HCT116 (cell line): ENCODE measurements around the gene SUGP1. TPM values are rescaled to one million over a fixed set of nuclear protein-coding genes. Genes with fewer than 3 reads are reported as not detected.

ENCODE experiments used
- ATAC-seq: fragments of 200-7000 bp; cut with Tn5 transposase; 2 replicates; pipeline ENCODE4 v1.9.1; 2020; ENCODE audit warnings: mild to moderate bottlenecking, moderate library complexity
- BruUV-seq: library from RNA; stranded (reverse); fragments of 400-500 nt; replicated peaks from 2 replicates; lab custom pipeline; 2021; lab: Mats Ljungman, UMichigan
- CTCF ChIA-PET: fragments of 300-600 bp; sonication (Branson Sonifier 250); formaldehyde crosslinking; loops from one replicate; lab custom pipeline; 2021; ENCODE audit warnings: antibody characterized with exemption; lab: Charles Lee
- POLR2A ChIA-PET: fragments of 300-600, 350-600 bp; sonication (Branson Sonifier 250); formaldehyde crosslinking; loops from one replicate; lab custom pipeline; 2021; ENCODE audit warnings: antibody characterized with exemption; lab: Charles Lee
- RAD21 ChIA-PET, 2 experiments: fragments of 300-600 bp; sonication (Branson Sonifier 250); formaldehyde crosslinking; loops; one replicate each; lab custom pipeline; 2023; ENCODE audit warnings: low total read pairs in 2 of 2; ENCODE audit not compliant: uncharacterized antibody in 2 of 2, unreplicated experiment in 2 of 2, low non-redundant PET in 1 of 2; lab: Charles Lee
- DNase-seq: peaks from one replicate; pipeline ENCODE4 v3.0.0-alpha.2; 2010; ENCODE audit warnings: low read depth, low spot score
- H2AFZ ChIP-seq: fragments of 200-600 bp; shearing (Covaris generic), sonication (generic); 2 replicates; pipeline ENCODE4 v1.6.1; 2017; ENCODE audit warnings: low read depth, mixed run types, mixed read lengths, antibody characterized with exemption, low read length; ENCODE audit not compliant: poor library complexity, severe bottlenecking
- H3K27ac ChIP-seq: 2 replicates; pipeline ENCODE4 v1.5.1; 2012; ENCODE audit warnings: low read depth, low read length
- H3K27me3 ChIP-seq: fragments of 200-600 bp; sonication (generic); 2 replicates; pipeline ENCODE4 v1.6.1; 2016; ENCODE audit warnings: mixed run types, low read length, mixed read lengths; ENCODE audit not compliant: insufficient read depth
- H3K36me3 ChIP-seq, 2 experiments: fragments of 200-500 bp in 1 of 2; fragments of 200-600 bp in 1 of 2; sonication (Bioruptor generic) in 1 of 2; sonication (generic) in 1 of 2; 2 replicates each; pipeline versions ENCODE4 v1.5.1 to v1.6.1; 2014 to 2016; ENCODE audit warnings: low read length in 2 of 2, inconsistent platforms in 1 of 2, mixed read lengths in 1 of 2, mixed run types in 1 of 2; ENCODE audit not compliant: insufficient read depth in 2 of 2, control insufficient read depth in 1 of 2
- H3K4me1 ChIP-seq, 2 experiments: fragments of 200-600 bp in 1 of 2; sonication (generic) in 1 of 2; 2 replicates each; pipeline versions ENCODE4 v1.5.1 to v1.6.1; 2012 to 2017; ENCODE audit warnings: low read length in 2 of 2, inconsistent platforms in 1 of 2, mild to moderate bottlenecking in 1 of 2, mixed read lengths in 1 of 2, mixed run types in 1 of 2, moderate library complexity in 1 of 2; ENCODE audit not compliant: insufficient read depth in 2 of 2, control insufficient read depth in 1 of 2
- H3K4me2 ChIP-seq: fragments of 200-600 bp; sonication (generic); 2 replicates; pipeline ENCODE4 v1.6.1; 2017; ENCODE audit warnings: mixed run types, low read length, mixed read lengths
- H3K4me3 ChIP-seq, 2 experiments: fragments of 200-600 bp in 1 of 2; sonication (generic) in 1 of 2; replicated peaks in 1 of 2; 2 replicates each; pipeline ENCODE4 v1.5.1; 2011 to 2016; ENCODE audit warnings: low read length in 2 of 2, control low read depth in 1 of 2, low read depth in 1 of 2, mild to moderate bottlenecking in 1 of 2, mixed read lengths in 1 of 2, mixed run types in 1 of 2
- H3K79me2 ChIP-seq: fragments of 200-600 bp; sonication (generic); 2 replicates; pipeline ENCODE4 v1.6.1; 2017; ENCODE audit warnings: mild to moderate bottlenecking, mixed run types, low read length, moderate library complexity, mixed read lengths; ENCODE audit not compliant: insufficient read depth
- H3K9ac ChIP-seq: fragments of 200-600 bp; sonication (generic); 2 replicates; pipeline ENCODE4 v1.6.1; 2016; ENCODE audit warnings: low read length, mixed read lengths
- H3K9me2 ChIP-seq: fragments of 200-600 bp; sonication (generic), shearing (Covaris generic); 2 replicates; pipeline ENCODE4 v1.6.1; 2017; ENCODE audit warnings: mixed run types, mild to moderate bottlenecking, moderate library complexity; ENCODE audit not compliant: insufficient read depth
- H3K9me3 ChIP-seq, 2 experiments: fragments of 200-500 bp in 1 of 2; fragments of 200-600 bp in 1 of 2; sonication (Bioruptor generic) in 1 of 2; sonication (generic) in 1 of 2; 2 replicates each; pipeline ENCODE4 v1.6.1; 2014 to 2017; ENCODE audit warnings: low read length in 2 of 2, mixed read lengths in 2 of 2, inconsistent platforms in 1 of 2, low read depth in 1 of 2, mild to moderate bottlenecking in 1 of 2, mixed run types in 1 of 2, moderate library complexity in 1 of 2; ENCODE audit not compliant: control insufficient read depth in 1 of 2, insufficient read depth in 1 of 2
- H4K20me1 ChIP-seq: fragments of 200-600 bp; sonication (generic), shearing (Covaris generic); 2 replicates; pipeline ENCODE4 v1.6.1; 2017; ENCODE audit warnings: mixed run types, mild to moderate bottlenecking, moderate library complexity; ENCODE audit not compliant: insufficient read depth
- CTCF ChIP-seq, 3 experiments: fragments of 200-600 bp in 1 of 3; sonication (generic) in 1 of 3; IDR thresholded peaks in 2 of 3; conservative IDR thresholded peaks in 1 of 3; 2 replicates each; pipeline ENCODE4 v1.5.1; 2012 to 2017; ENCODE audit warnings: low read depth in 2 of 3, low read length in 2 of 3, antibody characterized with exemption in 1 of 3, borderline replicate concordance in 1 of 3, control low read depth in 1 of 3, mild to moderate bottlenecking in 1 of 3, mixed read lengths in 1 of 3, mixed run types in 1 of 3, moderate library complexity in 1 of 3; ENCODE audit not compliant: insufficient read depth in 1 of 3
- EZH2 ChIP-seq: fragments of 200-600 bp; sonication (generic); IDR thresholded peaks from 2 replicates; pipeline ENCODE4 v1.6.1; 2017; ENCODE audit warnings: antibody characterized with exemption, mixed run types
- RAD21 ChIP-seq: IDR thresholded peaks from 2 replicates; pipeline ENCODE4 v1.6.1; 2012; ENCODE audit warnings: low read depth, mild to moderate bottlenecking
- ZFX ChIP-seq: fragments of 450-650 bp; IDR thresholded peaks from 2 replicates; pipeline ENCODE4 v1.6.1; 2017
- intact Hi-C: fragments of 100-400 bp; cut with micrococcal nuclease; formaldehyde crosslinking; loops from 2 replicates; pipeline ENCODE4 v1.10.0; 2022
- total RNA-seq: library from RNA; stranded (reverse); gene quantifications from one replicate; pipeline ENCODE4 v1.2.1, GENCODE V29; 2021; ENCODE audit not compliant: unreplicated experiment

Gene SUGP1
- total RNA-seq, 1 experiment from 2014 or later, result 47.6 TPM

- Histone ChIP-seq H3K4me3 (no peak overlapping the region), H3K4me1 (no peaks in the 10 kb centered on the region), H3K4me2 (no peak overlapping the region), H3K36me3 (peaks cover 21 to 32% of the 10 kb centered on the region in 2 experiments; a peak in 3 of 4 replicates), H3K9me2 (no peaks in the 10 kb centered on the region), H3K9me3 (no peaks in the 10 kb centered on the region), H3K79me2 (no peaks in the 10 kb centered on the region), H4K20me1 (no peaks in the 10 kb centered on the region), H3K9ac (no peak overlapping the region), H3K27me3 (no peaks in the 10 kb centered on the region), H3K27ac (no peak overlapping the region), H2AFZ (no peak overlapping the region)
- DNase-seq, result peak; percentile 26
- peak; percentile 59 to 95 (median 93); a peak in 5 of 6 replicates for TF ChIP-seq CTCF (IDR thresholded peaks at IDR 0.05 in 2 of 3, conservative IDR thresholded peaks at IDR 0.05 in 1 of 3; ENCODE audit: borderline replicate concordance in 1 of 3, insufficient read depth in 1 of 3, low read depth in 2 of 3, low read length in 2 of 3)
- TF ChIP-seq ZFX, result peak; percentile 26; the same call in 1 of the 2 replicates
- TF ChIP-seq EZH2, result no peak
- peak; percentile 71 for TF ChIP-seq RAD21
- intact Hi-C loops, result loop anchor here (1.0 to 10.0 kb wide), 3 partner anchors 156 to 298 kb away; no protein-coding TSS in a partner anchor
- peak; percentile 93 for ATAC-seq
- ChIA-PET RAD21 (interaction anchor here in 1 of 2 experiments (0.8 kb wide), 1 partner anchor 156 kb away, joined by 3 read pairs; no protein-coding TSS in a partner anchor), POLR2A (interaction anchor here (0.6 kb wide), 1 partner anchor 21 kb away, joined by 3 read pairs; no protein-coding TSS in a partner anchor), CTCF (interaction anchor here (0.6 to 1.3 kb wide), 16 partner anchors 9 to 195 kb away, joined by 3 to 15 read pairs (median 4); partner anchors contain the start of genes BORCS8, GATAD2A and RFXANK)
- BruUV-seq, result no TSS peak
These were observed 22.0 kb upstream of the SUGP1 start for GRCh38 chr19:19342086-19343015.
